ENCODE data around the gene KANSL1L. TPM values are rescaled to one million over a fixed set of nuclear protein-coding genes. Genes with fewer than 3 reads are reported as not detected.

KANSL1L gene
- total RNA-seq, 1 donor from 2014 or later = 18.3 TPM

GRCh38 chr2:210099940-210100339 is 71.3 kb downstream of the KANSL1L start:
- Mint-ChIP-seq H3K9me3 (peaks cover 2% of the 10 kb centered on the region), H3K36me3 (ENCODE audit: low read depth) (peaks cover 8% of the 10 kb centered on the region), H3K4me1 (no peaks in the 10 kb centered on the region), H3K4me3 (no peak overlapping the region), H3K27me3 (ENCODE audit: low read depth) (no peaks in the 10 kb centered on the region), H3K27ac (ENCODE audit: unreplicated experiment) (no peak overlapping the region)
- no peak for TF ChIP-seq CTCF (conservative IDR thresholded peaks at IDR 0.05)
- DNase-seq (ENCODE audit: low read depth, low spot score) = no peak

GRCh38 chr2:210094787-210095186 is 76.4 kb downstream of the KANSL1L start:
- Mint-ChIP-seq H3K4me3 (no peak overlapping the region), H3K9me3 (no peaks in the 10 kb centered on the region), H3K36me3 (ENCODE audit: low read depth) (no peaks in the 10 kb centered on the region), H3K27ac (ENCODE audit: unreplicated experiment) (no peak overlapping the region), H3K4me1 (no peaks in the 10 kb centered on the region), H3K27me3 (ENCODE audit: low read depth) (no peaks in the 10 kb centered on the region)
- DNase-seq (ENCODE audit: low read depth, low spot score) = no peak
- no peak for TF ChIP-seq CTCF (conservative IDR thresholded peaks at IDR 0.05)

GRCh38 chr2:210092791-210093190 is 78.4 kb downstream of the KANSL1L start:
- no peaks in the 10 kb centered on the region for H3K4me1 Mint-ChIP-seq
- DNase-seq (ENCODE audit: low read depth, low spot score) = no peak

GRCh38 chr2:210086930-210087329 is 84.3 kb downstream of the KANSL1L start:
- H3K4me3 Mint-ChIP-seq = no peak overlapping the region
- DNase-seq (ENCODE audit: low read depth, low spot score) = no peak
- H3K27ac Mint-ChIP-seq (ENCODE audit: unreplicated experiment) = no peak overlapping the region
- H3K4me1 Mint-ChIP-seq = no peaks in the 10 kb centered on the region
- H3K36me3 Mint-ChIP-seq (ENCODE audit: low read depth) = no peaks in the 10 kb centered on the region
- no peaks in the 10 kb centered on the region for H3K27me3 Mint-ChIP-seq (ENCODE audit: low read depth)
- TF ChIP-seq CTCF (conservative IDR thresholded peaks at IDR 0.05) = no peak
- no peaks in the 10 kb centered on the region for H3K9me3 Mint-ChIP-seq

More at GRCh38 chr2:210092791-210093190, 78.4 kb downstream of the KANSL1L start:
- Mint-ChIP-seq H3K27me3 (ENCODE audit: low read depth) (no peaks in the 10 kb centered on the region), H3K36me3 (ENCODE audit: low read depth) (no peaks in the 10 kb centered on the region), H3K4me3 (no peak overlapping the region), H3K27ac (ENCODE audit: unreplicated experiment) (no peak overlapping the region), H3K9me3 (no peaks in the 10 kb centered on the region)
- peak; percentile 27 for TF ChIP-seq CTCF (conservative IDR thresholded peaks at IDR 0.05)

- H3K27ac Mint-ChIP-seq (ENCODE audit: unreplicated experiment) = no peak overlapping the region
- no peaks in the 10 kb centered on the region for H3K4me1 Mint-ChIP-seq
- no peak overlapping the region for H3K4me3 Mint-ChIP-seq
- TF ChIP-seq CTCF (conservative IDR thresholded peaks at IDR 0.05) = no peak
- no peaks in the 10 kb centered on the region for H3K36me3 Mint-ChIP-seq (ENCODE audit: low read depth)
- no peaks in the 10 kb centered on the region for H3K9me3 Mint-ChIP-seq
- H3K27me3 Mint-ChIP-seq (ENCODE audit: low read depth) = no peaks in the 10 kb centered on the region
- DNase-seq (ENCODE audit: low read depth, low spot score) = no peak
Measured at GRCh38 chr2:210086292-210086691, 84.9 kb downstream of the KANSL1L start.

Measured in neural crest cell (in vitro differentiated cells).